RCC 7860 (cell line): Measurements from ENCODE around the gene GPLD1.
A peak's percentile ranks its signal among the peaks of the same experiment; 100 is the strongest.
"Not testable (repeated sequence)": the region's sequence is repeated elsewhere in the genome, so short reads cannot be mapped to it uniquely, and the experiment has no call there.

Experiments used
- DNase-seq: peaks from one replicate; pipeline ENCODE4 v3.0.0-alpha.2; 2015; ENCODE audit warnings: low spot score
- FAIRE-seq: peaks from 2 replicates; lab custom pipeline; 2012; peaks lifted over from hg19 to GRCh38; lab: Jason Lieb, UNC

The GPLD1 gene

GRCh38 chr6:24387818-24388217, 101.6 kb downstream of the GPLD1 start:
- FAIRE-seq, result no peak
- no peak for DNase-seq

DNA sequence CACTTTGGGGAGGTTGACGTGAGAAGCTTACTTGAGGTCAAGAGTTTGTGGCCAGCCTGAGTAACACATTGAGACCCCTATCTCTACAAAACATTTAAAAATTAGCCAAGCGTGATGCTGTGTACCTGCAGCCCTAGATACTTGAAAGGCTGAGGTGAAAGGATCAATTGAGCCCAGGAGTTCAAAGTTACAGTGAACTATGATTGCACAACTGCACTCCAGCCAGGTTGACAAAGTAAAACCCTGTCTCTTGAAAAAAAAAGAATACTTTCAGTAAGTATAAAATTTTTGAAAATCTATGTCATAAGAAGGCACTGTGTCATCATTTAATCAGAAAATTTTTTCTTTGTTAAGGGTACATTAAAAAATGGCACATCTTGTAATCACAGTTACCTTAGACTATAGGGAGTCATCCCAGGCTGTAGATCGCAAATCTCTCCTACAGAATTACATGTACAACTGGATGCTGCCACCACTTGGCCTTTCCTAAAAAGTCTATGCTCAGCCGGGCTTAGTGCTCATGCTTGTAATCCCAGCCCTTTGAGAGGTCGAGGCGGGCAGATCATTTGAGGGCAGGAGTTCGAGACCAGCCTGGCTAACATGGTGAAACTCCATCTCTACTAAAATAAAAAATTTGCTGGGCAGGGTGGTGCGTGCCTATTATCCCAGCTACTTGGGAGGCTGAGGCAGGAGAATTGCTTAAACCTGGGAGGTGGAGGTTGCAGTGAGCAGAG, 103.7 kb downstream of the GPLD1 start:
- DNase-seq (peak; percentile 49), FAIRE-seq (peak; percentile 91)

- DNase-seq, FAIRE-seq: not testable (repeated sequence)
These were observed 104.8 kb downstream of the GPLD1 start for GRCh38 chr6:24384369-24385130.

GRCh38 chr6:24382891-24383494, 106.4 kb downstream of the GPLD1 start:
- FAIRE-seq (peak; percentile 93), DNase-seq (peak; percentile 79)

- peak; percentile 22 for DNase-seq
- FAIRE-seq, result peak; percentile 11
These were observed 107.2 kb downstream of the GPLD1 start for GRCh38 chr6:24382220-24382540.

GRCh38 chr6:24381476-24382219, 107.7 kb downstream of the GPLD1 start:
- DNase-seq, result no peak
- no peak for FAIRE-seq

DNA sequence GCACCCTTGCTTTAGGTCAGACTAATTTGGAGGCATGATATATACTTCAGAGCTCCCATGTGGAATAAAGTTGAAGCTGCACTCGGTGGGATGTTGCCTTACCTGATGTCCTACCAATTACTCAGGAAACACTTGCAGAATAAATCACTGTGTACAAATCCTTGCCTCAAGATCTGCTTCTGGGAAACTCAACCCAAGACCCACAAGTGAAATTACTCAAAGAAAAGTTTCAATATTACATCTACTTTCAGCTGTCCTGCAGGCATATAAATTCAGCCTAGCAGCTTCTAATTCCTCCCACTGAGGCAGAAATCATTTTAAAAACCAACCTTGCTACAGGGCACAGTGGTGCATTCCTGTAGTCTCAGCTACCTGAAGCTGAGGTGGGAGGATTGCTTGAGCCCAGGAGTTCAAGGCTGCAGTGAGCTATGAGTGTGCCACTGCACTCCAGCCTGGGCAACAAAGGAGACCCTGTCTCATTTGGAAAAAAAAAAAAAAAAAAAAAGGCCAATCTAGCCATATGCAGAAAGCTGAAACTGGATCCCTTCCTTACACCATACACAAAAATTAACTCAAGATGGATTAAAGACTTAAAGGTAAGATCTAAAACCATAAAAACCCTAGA, 110.8 kb downstream of the GPLD1 start:
- FAIRE-seq, result no peak
- no peak for DNase-seq
